B cell (primary cell): Measurements from ENCODE around the gene LONP2. TPM values are rescaled to one million over a fixed set of nuclear protein-coding genes. Genes with fewer than 3 reads are reported as not detected.

ENCODE experiments used
- ATAC-seq: fragments of 200-7000 bp; cut with Tn5 transposase; one replicate; pipeline ENCODE4 v1.10.0; 2021; ENCODE audit warnings: low read depth, mild to moderate bottlenecking, moderate number of reproducible peaks, moderate library complexity
- CTCF ChIA-PET: fragments of 350-600 bp; sonication (Branson Sonifier 250); formaldehyde crosslinking; loops from one replicate; lab custom pipeline; 2021; ENCODE audit warnings: antibody characterized with exemption, inconsistent platforms; lab: Charles Lee
- POLR2A ChIA-PET: fragments of 350-600 bp; sonication (Branson Sonifier 250); formaldehyde crosslinking; loops from one replicate; lab custom pipeline; 2021; ENCODE audit warnings: antibody characterized with exemption; lab: Charles Lee
- DNase-seq: peaks from one replicate; pipeline ENCODE4 v3.0.0; 2013
- H2AFZ ChIP-seq: 2 replicates; pipeline ENCODE4 v1.6.1; 2012; ENCODE audit warnings: mild to moderate bottlenecking, low read depth, low read length; ENCODE audit not compliant: insufficient read depth, poor library complexity, severe bottlenecking
- H3K27ac ChIP-seq, 2 donors: 1 replicate in 1 of 2; 2 replicates in 1 of 2; pipeline ENCODE4 v1.5.1; 2012 to 2013; ENCODE audit warnings: low read length in 2 of 2, mild to moderate bottlenecking in 2 of 2, moderate library complexity in 1 of 2
- H3K27me3 ChIP-seq, 4 experiments: fragments of 200-600 bp in 1 of 4; sonication (generic) in 1 of 4; replicated peaks in 1 of 4; 1 replicate in 2 of 4; 2 replicates in 2 of 4; pipeline versions ENCODE4 v1.6.1 to v1.7.0; 2013 to 2016; ENCODE audit warnings: low read length in 3 of 4, mild to moderate bottlenecking in 2 of 4, mixed read lengths in 1 of 4, moderate library complexity in 1 of 4; ENCODE audit not compliant: insufficient read depth in 4 of 4, control insufficient read depth in 3 of 4; ENCODE audit errors: control extremely low read depth in 1 of 4
- H3K36me3 ChIP-seq, 2 experiments: replicated peaks in 1 of 2; 1 replicate in 1 of 2; 2 replicates in 1 of 2; pipeline versions ENCODE4 v1.6.1 to v1.7.1; 2013; ENCODE audit warnings: low read length in 1 of 2; ENCODE audit not compliant: insufficient read depth in 2 of 2, control insufficient read depth in 1 of 2; ENCODE audit errors: control extremely low read depth in 1 of 2, extremely low read depth in 1 of 2
- H3K4me1 ChIP-seq, 2 donors: fragments of 200-600 bp in 1 of 2; sonication (generic) in 1 of 2; 1 replicate in 1 of 2; 2 replicates in 1 of 2; pipeline versions ENCODE4 v1.5.1 to v1.6.1; 2013 to 2017; ENCODE audit warnings: low read length in 2 of 2; ENCODE audit not compliant: control insufficient read depth in 2 of 2, insufficient read depth in 2 of 2
- H3K4me2 ChIP-seq: replicated peaks from 2 replicates; pipeline ENCODE3; 2012; ENCODE audit warnings: mild to moderate bottlenecking, low read depth, low read length; ENCODE audit not compliant: poor library complexity, severe bottlenecking
- H3K4me3 ChIP-seq, 5 experiments: fragments of 200-600 bp in 1 of 5; sonication (generic) in 1 of 5; 1 replicate in 3 of 5; 2 replicates in 2 of 5; pipeline versions ENCODE4 v1.5.1 to v1.7.0; 2011 to 2016; ENCODE audit warnings: low read length in 4 of 5, mild to moderate bottlenecking in 4 of 5, low read depth in 2 of 5, control low read depth in 1 of 5, moderate library complexity in 1 of 5; ENCODE audit not compliant: insufficient read depth in 1 of 5; ENCODE audit errors: control extremely low read depth in 1 of 5, extremely low read depth in 1 of 5
- H3K79me2 ChIP-seq: fragments of 200-600 bp; sonication (generic); one replicate; pipeline ENCODE4 v1.6.0; 2016; ENCODE audit warnings: low read length; ENCODE audit not compliant: control insufficient read depth, insufficient read depth
- H3K9ac ChIP-seq: fragments of 200-600 bp; sonication (generic); 2 replicates; pipeline ENCODE4 v1.6.1; 2017; ENCODE audit warnings: mild to moderate bottlenecking, low read length, moderate library complexity
- H3K9me3 ChIP-seq, 3 donors: one replicate each; pipeline versions ENCODE4 v1.6.1 to v1.7.1; 2013; ENCODE audit warnings: low read length in 2 of 3; ENCODE audit not compliant: control insufficient read depth in 2 of 3, insufficient read depth in 1 of 3; ENCODE audit errors: control extremely low read depth in 1 of 3
- H4K20me1 ChIP-seq: 2 replicates; pipeline ENCODE4 v1.6.0; 2012; ENCODE audit warnings: mild to moderate bottlenecking, low read length; ENCODE audit not compliant: insufficient read depth, control insufficient read depth, poor library complexity, severe bottlenecking
- H3K27ac Mint-ChIP-seq: one replicate; pipeline ENCODE4 v1.8.0; 2021; ENCODE audit warnings: mixed read lengths
- H3K27me3 Mint-ChIP-seq: one replicate; pipeline ENCODE4 v1.8.0; 2021; ENCODE audit warnings: mixed read lengths
- H3K4me1 Mint-ChIP-seq: one replicate; pipeline ENCODE4 v1.8.0; 2021; ENCODE audit warnings: mixed read lengths
- H3K4me3 Mint-ChIP-seq: one replicate; pipeline ENCODE4 v1.8.0; 2021; ENCODE audit warnings: mixed read lengths
- H3K9me3 Mint-ChIP-seq: one replicate; pipeline ENCODE4 v1.8.0; 2022; ENCODE audit warnings: mixed read lengths; ENCODE audit not compliant: insufficient read depth
- EZH2 ChIP-seq: IDR thresholded peaks from 2 replicates; pipeline ENCODE4 v1.6.1; 2012; ENCODE audit warnings: borderline replicate concordance, low read depth, mild to moderate bottlenecking, moderate library complexity, low read length; ENCODE audit not compliant: insufficient read depth, poor library complexity, severe bottlenecking
- WGBS: methylation state at CpG from one replicate; pipeline ENCODE4 v1.1.5; 2013; ENCODE audit warnings: missing lambda C conversion rate; ENCODE audit not compliant: insufficient coverage; 5-methylcytosine and 5-hydroxymethylcytosine counted together
- intact Hi-C: fragments of 100-400 bp; cut with micrococcal nuclease; formaldehyde crosslinking; loops from one replicate; pipeline ENCODE4 v1.10.0; 2022
- polyA plus RNA-seq: library from polyadenylated mRNA; depleted of rRNA; stranded (reverse); fragments of >200 nt; gene quantifications from 2 replicates; pipeline ENCODE4 v1.2.3, GENCODE V29; 2012
- total RNA-seq, 2 donors: library from RNA; stranded (reverse); fragments of 120-200 nt in 1 of 2; gene quantifications; 1 replicate in 1 of 2; 2 replicates in 1 of 2; pipeline versions ENCODE4 v1.2.3 to v1.2.4, GENCODE V29; 2013 to 2022
- TF ChIP-seq, protein P1 (sequence below): fragments of 200-600 bp; IDR thresholded peaks from one replicate; pipeline ENCODE4 v1.8.0; 2022; ENCODE audit warnings: antibody characterized with exemption, mild to moderate bottlenecking

LONP2 gene
- total and polyA plus RNA-seq, 2 donors (not counting 1 experiment from before 2014, with no cell fraction given): 39.3 to 84.2 TPM

GRCh38 chr16:48393485-48394354 lies 149.6 kb downstream of the LONP2 start:
- no peaks in the 10 kb centered on the region for H3K27me3 Mint-ChIP-seq
- ChIA-PET POLR2A (interaction anchor here (2.4 kb wide), 1 partner anchor 8 kb away, joined by 6 read pairs; the partner anchor contains the start of gene SIAH1), CTCF (interaction anchor here (1.2 kb wide), 1 partner anchor 34 kb away, joined by 5 read pairs; no protein-coding TSS in a partner anchor)
- H3K4me3 ChIP-seq: no peak overlapping the region
- H2AFZ ChIP-seq: no peak overlapping the region
- no peaks in the 10 kb centered on the region for H4K20me1 ChIP-seq
- no peaks in the 10 kb centered on the region for H3K4me1 ChIP-seq
- intact Hi-C loops: no loop called here
- TF ChIP-seq, protein P1, sequence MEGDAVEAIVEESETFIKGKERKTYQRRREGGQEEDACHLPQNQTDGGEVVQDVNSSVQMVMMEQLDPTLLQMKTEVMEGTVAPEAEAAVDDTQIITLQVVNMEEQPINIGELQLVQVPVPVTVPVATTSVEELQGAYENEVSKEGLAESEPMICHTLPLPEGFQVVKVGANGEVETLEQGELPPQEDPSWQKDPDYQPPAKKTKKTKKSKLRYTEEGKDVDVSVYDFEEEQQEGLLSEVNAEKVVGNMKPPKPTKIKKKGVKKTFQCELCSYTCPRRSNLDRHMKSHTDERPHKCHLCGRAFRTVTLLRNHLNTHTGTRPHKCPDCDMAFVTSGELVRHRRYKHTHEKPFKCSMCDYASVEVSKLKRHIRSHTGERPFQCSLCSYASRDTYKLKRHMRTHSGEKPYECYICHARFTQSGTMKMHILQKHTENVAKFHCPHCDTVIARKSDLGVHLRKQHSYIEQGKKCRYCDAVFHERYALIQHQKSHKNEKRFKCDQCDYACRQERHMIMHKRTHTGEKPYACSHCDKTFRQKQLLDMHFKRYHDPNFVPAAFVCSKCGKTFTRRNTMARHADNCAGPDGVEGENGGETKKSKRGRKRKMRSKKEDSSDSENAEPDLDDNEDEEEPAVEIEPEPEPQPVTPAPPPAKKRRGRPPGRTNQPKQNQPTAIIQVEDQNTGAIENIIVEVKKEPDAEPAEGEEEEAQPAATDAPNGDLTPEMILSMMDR: no peak
- TF ChIP-seq EZH2: no peak
- H3K4me1 Mint-ChIP-seq: peaks cover 3% of the 10 kb centered on the region
- no peak for ATAC-seq
- H3K4me2 ChIP-seq: no peak overlapping the region
- H3K9me3 Mint-ChIP-seq: no peaks in the 10 kb centered on the region
- H3K27ac ChIP-seq: no peak overlapping the region
- 100% methylated on average over 10 of the region's 11 CpGs for WGBS
- H3K9me3 ChIP-seq: no peaks in the 10 kb centered on the region
- no peaks in the 10 kb centered on the region for H3K27me3 ChIP-seq
- no peaks in the 10 kb centered on the region for H3K79me2 ChIP-seq
- H3K27ac Mint-ChIP-seq: no peak overlapping the region
- H3K36me3 ChIP-seq: no peaks in the 10 kb centered on the region
- DNase-seq: no peak
- H3K4me3 Mint-ChIP-seq: no peak overlapping the region
- H3K9ac ChIP-seq: no peak overlapping the region

DNA sequence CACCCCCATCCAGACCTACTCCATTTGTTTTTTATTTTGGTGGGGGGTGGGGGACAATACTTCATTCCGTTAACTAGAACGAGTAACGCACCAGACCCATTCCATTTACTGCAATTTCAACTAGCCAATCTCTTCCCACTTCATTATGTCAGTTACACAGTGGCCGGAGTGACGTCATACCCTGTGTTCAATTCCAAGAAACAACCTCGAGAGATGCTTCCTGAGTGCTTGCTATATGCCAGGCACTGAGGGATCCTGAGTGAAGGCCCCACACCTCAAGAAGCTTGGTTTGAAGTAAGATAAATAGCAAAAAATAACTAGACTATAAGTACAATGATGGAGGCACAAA lies 150.2 kb downstream of the LONP2 start:
- no peak overlapping the region for H3K4me2 ChIP-seq
- Mint-ChIP-seq H3K4me1 (peaks cover 3% of the 10 kb centered on the region), H3K27me3 (no peaks in the 10 kb centered on the region), H3K9me3 (no peaks in the 10 kb centered on the region), H3K27ac (no peak overlapping the region), H3K4me3 (no peak overlapping the region)
- intact Hi-C loops: no loop called here
- TF ChIP-seq, protein P1: no peak
- TF ChIP-seq EZH2: no peak
- H3K4me3 ChIP-seq: no peak overlapping the region
- no peaks in the 10 kb centered on the region for H3K79me2 ChIP-seq
- DNase-seq (no peak), ATAC-seq (no peak)
- CTCF ChIA-PET: interaction anchor here (1.2 kb wide), 1 partner anchor 33 kb away, joined by 5 read pairs; no protein-coding TSS in a partner anchor
- H3K9ac ChIP-seq: no peak overlapping the region
- H3K36me3 ChIP-seq: no peaks in the 10 kb centered on the region
- POLR2A ChIA-PET: interaction anchor here (2.4 kb wide), 1 partner anchor 9 kb away, joined by 6 read pairs; the partner anchor contains the start of gene SIAH1
- 100% methylated on average over 2 of the region's 6 CpGs for WGBS
- H3K27ac ChIP-seq: no peak overlapping the region
- H2AFZ ChIP-seq: no peak overlapping the region
- H4K20me1 ChIP-seq: no peaks in the 10 kb centered on the region
- H3K27me3 ChIP-seq: no peaks in the 10 kb centered on the region
- H3K4me1 ChIP-seq: no peaks in the 10 kb centered on the region
- H3K9me3 ChIP-seq: no peaks in the 10 kb centered on the region
